A204.1 (cell line): ENCODE measurements around the gene ELP4.

Source experiments
- FAIRE-seq: peaks from 2 replicates; lab custom pipeline; 2012; peaks lifted over from hg19 to GRCh38; lab: Jason Lieb, UNC

Gene ELP4

DNA sequence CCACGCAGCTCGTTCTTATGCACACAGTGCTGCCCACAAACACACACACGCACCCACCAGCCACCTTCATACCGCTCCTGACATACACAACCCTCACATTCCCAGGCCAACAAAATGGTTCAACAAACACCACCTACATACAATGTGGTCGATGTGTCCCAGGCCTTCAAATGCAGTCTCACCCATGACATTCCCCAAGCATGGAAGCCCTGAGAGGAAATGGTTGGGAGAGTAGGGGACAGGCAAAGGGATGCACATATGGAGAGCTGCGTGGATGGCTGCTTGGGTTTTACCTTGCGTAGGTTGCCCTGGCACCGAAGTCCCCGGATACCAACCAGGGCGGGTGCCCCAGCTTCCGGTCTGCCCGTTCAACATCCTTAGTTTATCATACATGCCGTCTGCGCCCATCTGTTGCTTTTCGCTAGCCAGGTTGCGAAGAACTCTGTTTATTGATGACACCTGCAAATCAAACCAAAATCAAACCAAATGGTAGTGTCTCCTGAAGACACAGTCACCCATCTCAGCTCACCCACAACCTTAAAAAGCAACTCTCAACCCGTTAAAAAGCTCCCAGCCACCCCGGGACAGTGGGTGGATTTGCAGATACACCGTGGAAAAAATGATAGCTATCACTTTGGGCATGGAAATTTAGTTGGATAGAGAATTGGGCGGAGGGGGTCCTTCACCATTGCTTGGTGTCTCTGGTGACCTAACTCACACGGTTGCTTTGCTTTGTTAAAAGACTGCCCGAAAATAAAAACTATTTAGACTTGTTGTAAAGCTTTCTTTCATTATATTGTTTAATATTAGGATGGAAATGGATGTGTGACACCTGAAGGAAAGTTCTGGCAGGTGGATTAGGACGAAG is 291.1 kb downstream of the ELP4 start:
- no peak for FAIRE-seq

DNA sequence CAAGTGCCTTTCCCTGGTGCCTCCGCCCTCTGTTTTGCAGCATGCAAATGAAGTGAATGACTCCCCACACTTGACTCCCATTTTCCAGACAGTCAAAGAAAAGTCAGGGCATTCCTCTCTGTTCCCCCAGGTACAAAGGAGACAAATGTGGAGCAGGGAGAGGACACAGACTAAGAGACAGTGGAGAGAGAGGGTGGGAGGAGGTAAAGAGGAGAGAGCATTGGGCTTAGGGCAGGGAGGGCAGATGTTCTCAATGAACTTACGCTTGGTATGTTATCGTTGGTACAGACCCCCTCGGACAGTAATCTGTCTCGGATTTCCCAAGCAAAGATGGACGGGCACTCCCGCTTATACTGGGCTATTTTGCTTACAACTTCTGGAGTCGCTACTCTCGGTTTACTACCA is 291.7 kb downstream of the ELP4 start:
- no peak for FAIRE-seq

DNA sequence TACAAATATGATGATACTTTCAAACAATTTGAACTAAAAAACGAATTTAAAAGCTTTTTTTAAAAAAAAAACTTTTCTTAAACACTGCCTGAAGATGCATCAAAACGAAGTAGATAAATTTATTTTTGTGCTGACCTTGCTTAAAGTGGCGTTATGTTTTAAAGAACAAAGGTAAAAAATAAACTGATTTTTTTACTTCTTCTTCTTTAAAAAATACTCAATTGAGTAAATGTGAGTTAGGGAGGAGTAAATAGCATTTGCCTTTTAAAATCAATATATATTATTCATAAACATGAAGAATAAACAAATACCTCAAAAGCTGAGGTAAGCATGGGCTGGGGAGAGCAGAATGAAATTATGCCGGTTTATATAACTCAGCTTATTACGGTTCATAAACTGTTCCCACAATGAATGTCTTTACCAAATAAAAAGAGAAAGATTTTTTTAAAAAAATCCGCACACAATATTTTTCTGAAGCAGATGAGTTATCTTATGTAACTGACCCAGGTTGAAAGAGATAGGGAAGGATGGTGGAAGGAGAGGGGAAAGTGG is 292.5 kb downstream of the ELP4 start:
- no peak for FAIRE-seq

DNA sequence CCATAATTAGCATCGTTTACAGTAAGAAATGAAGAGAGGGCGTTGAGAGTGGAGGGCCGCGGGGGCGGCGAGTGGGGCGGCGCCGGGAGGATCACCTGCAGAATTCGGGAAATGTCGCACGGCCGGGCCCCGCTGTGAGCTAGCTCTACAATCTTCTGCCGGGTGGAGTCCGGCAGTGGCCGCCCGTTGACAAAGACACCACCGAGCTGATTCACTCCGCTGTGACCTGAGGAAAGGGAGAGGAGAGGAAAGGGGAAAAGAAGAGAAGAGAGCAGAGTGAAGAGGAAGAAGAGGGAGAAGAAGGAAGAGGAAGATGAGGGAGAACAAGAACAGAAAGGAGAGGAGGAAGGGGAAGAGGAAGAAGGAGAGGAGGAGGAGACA is 293.0 kb downstream of the ELP4 start:
- FAIRE-seq = no peak

DNA sequence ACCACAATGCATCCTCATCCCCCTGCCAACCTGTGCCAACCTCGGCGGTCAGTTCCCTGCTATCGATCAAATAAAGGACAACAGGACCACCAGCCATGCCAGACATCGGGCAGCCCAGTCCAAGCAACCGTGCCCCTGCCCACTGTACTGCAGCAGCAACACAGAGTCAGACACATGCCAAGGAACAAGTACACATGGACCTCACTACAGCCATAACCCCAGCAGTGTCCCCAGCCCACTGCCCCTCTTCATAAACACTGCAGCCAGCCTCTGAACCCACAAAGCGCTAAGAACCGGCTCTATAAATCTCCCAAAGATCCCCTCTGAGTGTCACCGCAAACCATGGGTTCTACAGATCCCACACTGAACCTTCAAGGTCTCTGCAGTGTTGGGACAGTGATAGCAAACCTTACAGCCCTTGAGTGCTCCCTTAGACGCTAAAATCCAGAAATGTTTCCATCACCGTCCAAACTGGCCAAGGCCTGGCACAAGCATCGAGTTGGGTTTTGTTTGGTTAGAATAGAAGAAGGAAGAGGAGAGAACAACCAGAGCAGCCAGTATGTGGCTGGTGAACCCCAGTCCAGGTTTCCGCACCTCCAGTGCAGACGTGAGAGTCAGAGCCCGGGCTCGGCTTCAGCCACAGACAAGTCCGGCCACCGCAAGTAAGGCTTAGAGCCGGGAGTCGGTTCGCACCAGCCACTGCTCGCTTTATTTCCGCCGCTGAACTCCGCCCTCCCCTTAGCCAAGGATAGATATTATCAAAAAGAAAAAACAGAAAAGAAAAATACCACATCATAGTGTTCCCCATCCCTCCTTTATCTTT is 293.6 kb downstream of the ELP4 start:
- no peak for FAIRE-seq

DNA sequence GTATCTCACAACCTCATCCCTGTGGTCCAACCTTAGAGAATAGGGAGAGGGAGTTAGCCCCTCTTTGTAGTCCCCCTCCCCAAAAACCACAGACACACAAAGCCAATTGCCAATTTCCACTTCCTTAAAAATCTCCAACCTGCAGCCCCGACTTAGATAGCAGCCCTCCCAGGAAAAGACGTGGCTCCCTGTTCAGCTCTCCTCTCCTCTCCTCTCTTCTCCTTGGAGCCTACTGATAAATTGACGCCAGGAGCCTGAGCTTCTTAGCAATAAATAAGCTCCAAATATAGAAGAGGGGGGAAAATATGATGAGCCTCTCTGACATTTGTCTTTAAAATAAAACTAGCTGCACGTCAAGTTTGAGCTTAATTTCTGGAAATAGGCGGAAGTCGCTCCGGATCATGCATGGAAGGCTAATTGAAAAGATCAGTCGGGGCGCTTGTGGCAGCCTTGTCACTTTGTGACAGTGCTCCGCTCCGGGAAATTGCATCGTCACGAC is 294.3 kb downstream of the ELP4 start:
- no peak for FAIRE-seq

DNA sequence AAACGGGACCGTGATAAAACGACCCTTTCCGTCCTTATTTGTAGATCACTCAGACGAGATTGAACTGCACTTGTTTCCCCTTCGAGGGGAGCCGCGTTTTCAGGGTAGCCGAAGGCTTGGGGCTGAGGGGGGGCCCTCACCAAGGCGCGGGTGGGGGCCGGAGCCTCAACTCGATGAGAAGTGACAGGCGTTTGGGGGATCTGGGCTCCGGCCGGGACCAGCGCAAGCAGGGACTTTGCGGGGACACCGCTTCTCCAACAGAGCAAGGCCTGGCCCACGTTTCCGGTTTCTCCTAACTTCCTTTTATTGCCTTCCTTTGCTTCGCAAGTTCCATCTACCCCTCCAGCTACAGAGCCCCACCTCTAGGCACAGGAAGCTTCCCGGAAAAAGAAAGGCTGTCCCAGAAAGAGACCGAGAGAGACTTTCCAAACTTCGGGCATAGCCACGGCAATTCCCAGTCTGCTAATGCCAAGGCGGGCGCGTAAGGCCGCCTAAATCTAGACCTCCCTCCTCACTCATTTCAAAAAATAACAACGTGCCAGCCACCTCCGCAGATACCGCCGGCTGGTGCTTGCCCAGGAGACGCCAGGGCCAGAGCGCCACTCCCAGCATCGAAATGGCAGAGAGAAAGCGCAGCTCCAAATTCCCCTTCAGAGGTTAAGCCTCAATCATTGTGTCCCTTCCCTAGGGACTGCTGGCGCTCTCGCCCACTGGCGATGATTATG is 294.9 kb downstream of the ELP4 start:
- FAIRE-seq = no peak

DNA sequence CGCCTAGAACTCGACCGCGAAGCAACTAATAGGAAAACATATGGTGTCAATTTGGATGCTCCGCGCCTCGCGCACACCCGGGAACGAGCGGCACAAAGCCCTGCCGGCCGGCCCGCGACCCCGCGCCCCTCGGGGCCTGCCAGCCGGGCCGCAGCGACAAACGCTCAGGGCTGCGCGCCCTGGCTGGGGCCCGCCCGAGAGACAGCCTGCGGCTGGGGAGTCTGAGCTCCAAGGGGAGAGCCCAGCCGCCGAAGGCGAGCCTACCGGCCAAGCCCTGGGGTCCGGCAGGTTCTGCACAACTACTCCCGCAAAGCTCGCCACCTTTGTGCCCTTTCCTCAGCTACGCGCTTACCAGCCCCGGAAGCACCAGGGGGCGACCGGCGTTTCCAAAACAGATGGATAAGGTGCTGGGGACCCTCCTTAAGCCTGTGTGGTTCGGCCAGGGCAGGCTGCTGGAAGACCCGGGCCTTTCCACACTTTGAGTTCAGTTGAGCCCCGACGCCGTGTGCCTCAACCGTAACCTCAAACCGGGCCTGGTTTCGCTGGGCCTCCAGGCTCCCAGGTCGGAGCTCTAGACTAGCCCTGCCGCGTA is 295.6 kb downstream of the ELP4 start:
- FAIRE-seq = no peak

DNA sequence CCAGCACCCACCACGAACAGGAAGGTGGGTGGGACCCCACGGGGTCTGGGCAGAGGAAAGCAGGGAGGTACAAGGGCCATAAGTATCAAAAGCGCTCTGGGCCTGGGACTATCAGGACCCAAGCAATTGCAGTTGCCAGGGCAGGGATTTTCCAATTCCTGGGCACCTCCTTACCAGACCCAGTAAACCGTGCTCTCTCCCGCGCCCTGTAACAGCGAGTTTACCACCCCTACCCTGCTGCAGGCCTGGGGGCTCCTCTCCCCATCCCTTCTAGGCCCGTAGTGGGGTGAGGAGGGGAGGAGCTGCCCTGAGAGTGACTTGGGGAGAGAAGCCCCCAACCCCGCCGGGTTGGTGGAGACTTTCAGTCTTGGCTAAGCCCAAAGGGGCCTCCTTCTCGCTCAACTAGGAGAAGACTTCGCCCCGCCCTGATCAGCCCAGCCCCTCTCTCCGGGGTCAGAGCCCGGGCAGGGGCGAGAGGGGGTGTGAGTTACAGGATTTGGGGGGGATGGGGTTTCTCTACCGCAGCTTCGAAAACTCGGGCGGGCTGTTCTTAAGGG is 296.1 kb downstream of the ELP4 start:
- FAIRE-seq = no peak

DNA sequence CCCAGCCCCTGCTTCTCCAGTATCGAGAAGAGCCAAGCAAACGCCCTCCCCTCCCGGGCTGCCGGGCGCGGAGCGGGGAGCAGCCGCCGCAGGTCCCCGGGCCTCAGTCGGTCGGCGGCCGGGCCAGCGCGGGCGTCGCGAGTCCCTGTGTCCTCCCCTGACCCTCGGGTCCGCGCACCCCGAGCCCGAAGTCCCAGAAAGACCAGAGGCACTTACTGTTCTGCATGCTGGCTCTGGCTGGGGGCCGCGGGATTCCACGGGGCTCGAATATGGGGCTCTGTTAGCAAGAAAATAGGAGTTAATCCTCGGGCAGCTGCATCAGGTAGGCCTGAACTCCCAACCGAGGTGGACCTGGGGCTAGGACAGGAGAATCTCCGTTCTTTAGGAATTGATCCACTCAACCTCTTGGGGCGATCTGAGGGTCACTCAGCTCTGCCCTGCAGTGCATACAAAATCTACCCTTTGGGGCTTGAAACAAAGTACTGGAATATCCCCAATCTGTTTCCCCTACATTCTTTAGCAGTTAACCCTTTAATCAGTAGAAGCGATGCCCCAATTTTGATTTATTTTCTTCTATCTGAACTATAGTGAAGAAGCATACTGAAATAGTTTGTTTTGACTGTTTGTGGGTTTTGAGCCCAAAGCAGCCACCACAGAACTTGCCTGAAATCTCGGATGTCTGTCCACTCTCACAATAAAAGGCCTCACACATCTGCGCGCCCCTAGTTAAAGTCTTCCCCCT is 296.8 kb downstream of the ELP4 start:
- FAIRE-seq = no peak

DNA sequence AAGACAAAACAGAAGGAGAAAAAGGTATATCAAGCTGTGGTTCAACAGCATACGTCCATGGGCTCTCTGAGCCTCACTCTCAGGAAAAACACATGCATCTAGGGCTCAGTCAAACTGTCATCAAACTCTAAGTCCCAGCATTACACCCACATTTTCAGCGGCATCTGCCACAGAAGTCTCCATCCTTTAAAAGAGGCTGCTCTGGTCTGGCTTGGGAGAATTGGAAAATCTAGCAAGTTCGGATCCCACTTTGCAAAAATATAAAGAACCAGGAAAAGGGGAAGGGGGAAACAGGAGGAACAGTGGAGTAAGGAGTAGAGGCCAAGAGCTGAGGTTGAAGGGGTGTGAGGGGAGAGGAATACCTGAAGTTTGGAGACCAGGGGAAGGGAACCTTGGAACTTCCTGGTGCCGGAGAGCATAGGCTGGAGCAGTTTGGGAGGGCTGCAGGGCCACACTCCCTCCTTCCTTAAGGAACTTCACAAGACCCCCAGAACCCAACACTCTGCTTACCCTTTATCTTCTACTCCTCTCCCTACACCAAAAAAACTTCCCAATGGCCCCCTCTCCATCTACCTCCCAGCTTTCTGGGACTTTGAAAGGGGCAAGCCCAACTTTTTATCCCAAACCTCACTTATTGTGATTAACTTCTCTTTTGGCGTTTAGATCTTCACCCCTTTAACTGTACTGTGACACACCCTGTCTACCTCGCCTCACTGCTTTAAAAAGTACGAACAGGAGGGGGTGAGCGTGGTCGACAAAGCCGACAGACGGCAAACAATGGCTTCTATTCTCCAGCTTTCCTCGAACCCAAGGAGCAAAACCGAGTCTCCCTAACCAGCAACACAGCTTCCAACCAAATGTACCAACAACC is 297.6 kb downstream of the ELP4 start:
- FAIRE-seq = no peak

DNA sequence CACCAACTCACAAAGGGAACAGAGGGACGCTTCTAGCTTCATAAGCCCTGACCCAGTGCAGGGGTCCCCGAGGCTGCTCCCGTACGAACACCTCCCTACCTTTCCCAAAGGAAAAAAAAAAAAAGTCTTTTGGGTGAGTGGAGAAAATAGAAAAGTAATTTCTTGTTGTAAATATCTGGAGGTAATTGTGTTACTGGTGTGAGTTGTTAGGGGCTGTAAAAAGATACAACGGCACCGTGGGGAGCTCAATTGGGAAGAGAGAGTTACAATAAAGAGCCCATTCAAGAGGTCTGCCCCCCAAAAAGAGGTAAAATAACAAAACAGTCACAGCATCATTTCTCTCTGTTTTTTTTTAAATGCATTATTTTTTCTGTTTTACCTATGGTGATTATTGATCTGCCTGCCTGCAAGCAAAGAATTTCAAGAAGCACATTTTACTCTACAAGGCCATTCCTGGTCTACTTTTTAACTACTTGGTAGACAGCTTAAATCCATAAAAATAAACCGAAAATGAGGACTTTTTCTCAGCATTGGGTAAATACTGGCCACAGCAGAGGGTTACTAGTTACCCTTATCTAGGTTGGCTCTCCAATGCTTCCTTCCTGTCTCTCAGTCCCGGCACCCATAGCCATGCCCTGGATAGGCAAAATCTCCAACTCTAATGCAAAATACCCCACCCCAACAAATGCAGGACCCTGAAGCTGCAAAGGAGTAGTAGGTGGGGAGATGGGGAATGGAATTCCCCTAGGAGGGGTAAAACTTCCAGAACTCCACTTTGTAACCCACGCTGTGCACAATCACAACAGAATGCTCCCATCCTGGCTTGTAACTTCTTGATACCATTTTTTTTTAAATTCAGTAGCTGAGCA is 298.5 kb downstream of the ELP4 start:
- FAIRE-seq = no peak

DNA sequence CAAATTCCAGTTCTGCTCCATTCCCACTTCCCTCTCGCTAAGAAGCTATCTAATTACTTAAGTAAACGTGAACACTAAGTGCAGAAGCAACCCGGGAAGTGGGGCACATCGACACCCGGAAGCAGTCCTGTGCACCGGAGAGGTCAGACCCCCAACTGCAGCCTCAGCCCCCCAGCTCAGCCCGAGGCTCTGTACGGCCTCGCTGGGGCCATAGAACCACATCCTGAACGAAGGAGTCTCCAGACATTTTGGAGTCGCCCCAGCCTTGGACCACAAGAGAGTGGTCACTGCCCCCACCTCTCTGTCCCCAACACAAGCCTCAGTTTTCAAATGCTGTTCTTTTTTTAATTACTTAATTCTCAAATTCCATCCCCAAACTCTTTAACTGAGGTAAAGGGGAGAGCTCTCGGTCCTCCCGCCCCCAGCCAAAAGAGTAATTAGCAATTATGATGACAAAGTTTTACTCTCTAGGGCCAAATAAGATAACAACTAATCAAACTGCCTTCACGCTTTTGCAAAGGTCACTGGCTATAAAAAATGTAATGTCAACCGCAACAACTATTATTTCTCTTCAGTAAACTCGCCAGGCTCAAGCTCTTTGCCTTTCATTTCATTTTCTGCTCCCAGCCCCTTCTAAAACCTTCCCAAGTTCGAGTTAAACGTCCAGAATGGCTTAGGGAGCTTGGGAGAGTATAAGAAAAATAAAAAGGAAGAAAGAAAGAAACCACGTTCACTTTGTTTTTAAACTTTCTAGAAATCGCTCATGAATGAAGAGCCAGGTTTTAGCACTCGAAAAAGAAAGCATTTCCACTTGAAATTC is 299.4 kb downstream of the ELP4 start:
- no peak for FAIRE-seq

DNA sequence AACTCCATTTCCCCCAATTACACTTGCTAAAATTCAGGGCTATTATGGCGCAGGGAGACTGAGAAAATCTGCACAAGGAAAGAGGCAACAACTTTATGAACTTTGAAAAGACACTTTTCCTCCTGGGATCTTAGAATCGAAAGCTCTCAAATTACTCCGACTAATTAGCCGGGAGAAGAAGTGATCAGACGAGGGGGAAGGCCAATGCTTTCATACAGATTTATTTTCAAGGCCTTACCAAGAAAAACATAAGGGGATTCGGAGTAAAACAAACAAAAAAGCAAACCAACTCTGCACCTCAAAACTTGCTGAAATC is 299.9 kb downstream of the ELP4 start:
- no peak for FAIRE-seq

DNA sequence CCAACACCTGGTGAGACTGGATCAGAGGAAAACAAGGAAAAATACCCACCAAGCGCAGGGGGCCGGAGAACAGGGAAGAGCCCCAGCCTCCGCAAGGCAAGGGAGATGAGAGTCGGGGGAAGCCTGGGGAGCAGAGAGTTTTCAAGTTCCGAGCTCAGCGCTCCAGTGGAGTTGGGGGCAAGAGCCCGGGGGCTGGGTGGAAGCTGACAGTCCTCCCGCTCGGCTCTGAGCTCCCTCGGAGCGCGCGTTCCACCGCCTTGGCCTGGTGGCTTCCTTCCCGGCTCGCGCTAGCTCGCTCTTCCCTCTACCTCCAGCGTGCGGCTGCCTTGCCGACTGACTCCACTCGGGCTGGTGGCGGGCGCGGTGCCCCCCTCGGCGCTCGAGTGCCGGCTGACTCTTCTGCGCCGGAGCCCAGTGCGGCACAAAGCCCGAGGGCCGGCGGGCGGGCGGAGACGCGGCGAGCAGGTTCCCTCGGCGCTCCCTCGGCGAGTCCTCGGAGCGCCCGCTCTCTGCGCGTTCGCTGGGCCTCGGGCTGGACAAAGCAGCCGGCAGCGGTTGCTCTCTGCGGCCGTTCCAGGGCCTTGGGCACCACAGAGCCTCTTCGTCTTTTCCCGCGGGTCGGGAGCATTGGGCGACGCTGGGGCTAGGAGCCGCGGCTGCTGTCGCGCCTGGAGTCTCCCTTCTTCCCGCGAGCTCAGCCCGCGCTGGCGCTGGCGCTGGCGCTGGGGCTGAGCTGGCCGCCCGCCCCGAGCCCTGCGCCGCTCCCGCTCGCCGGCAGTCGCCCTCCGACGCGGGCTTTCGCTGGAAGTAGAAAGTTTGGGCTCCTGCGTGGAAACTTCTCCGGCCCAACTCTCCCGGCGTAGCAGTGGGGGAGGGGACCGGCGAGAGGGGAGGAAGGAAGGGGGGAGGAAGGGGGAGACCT is 300.6 kb downstream of the ELP4 start:
- FAIRE-seq = no peak

DNA sequence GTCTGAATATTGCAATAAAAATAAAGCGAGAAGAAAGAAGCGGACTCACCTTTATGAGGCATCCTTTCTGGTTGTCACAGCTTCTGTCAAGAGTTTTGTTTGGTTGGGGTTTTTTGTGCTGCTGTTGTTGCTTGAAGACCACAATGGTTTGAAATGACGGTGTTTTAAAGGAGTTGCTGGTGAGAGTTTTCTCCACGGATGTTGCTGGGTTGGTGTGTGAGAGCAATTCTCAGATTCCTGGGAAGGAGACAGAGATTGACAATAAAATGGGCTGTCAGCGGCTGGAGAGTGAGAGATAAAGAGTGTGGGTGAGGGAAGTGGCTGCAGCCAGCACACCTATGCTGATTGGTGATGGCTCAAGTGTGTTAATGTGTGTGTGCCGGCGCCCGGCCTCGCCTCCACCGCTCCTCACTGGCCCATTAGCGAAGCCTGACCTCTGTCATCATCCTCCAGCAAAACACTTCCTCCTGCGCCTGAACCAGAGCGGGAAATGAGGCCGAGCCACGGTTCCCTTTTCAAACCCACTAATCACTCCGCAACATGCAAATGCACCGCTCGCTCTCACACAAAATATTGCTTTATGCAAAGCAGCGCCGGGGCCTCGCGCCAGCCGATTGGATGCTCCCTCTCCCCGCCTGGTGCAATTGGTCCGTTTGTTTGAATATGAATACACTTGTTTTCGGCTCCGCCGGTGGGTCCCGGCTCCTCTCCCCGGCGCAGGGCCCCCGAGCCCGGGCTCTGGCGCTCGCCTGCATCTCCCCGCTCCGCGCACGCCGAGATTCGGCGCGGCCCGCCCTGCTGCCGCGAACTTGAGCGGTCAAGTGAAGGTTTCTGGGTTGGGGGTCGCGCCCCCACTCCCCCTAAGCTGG is 301.4 kb downstream of the ELP4 start, which contains the start of gene PAX6:
Gene PAX6, minus strand, starts transcription at position 544 of the 869 bp plus-strand sequence. CDS start 4,911 bp downstream, outside the sequence.
- FAIRE-seq = no peak
